G401.6 (cell line): ENCODE measurements around the gene FBXO2.
A peak's percentile ranks its signal among the peaks of the same experiment; 100 is the strongest.

Source experiments
- FAIRE-seq: peaks from 2 replicates; lab custom pipeline; 2012; peaks lifted over from hg19 to GRCh38; lab: Jason Lieb, UNC

The FBXO2 gene

DNA sequence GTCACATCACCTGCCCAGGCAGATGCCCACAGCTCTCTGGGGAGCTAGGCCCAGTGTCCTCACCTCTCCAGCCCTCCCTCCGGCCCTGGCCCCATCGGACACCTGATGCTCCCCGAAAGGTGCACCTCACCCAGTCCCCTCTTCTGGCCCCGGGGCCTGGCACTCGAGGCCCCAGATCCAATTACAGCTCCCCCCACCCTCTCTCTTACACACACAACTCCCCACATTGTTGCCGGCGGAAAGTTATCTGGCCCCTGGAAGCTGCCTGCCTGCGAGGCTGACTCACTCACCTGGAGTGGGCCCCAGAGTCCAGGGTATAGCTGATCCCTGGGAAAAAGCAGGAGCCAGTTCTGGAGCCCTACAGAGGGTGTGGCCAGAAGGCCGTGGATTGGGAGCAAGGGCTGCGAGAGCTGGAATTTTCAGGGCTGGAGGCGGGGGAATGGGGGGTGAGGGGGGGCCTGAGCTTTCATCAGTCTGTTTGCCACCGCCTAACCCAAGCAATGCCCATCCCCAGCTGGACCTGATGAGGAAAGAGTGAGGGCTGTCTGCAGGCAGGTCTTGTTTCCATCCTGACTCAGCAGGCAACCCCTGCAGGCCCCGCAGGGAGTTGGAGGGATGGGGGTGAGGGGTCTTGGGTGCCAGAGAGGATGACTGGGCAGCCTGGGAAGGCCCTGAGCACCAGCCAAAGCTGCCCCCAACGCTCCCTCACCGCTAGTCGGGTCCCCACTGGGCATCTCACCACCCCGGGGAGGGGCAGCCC, 948 bp downstream of the FBXO2 start:
- no peak for FAIRE-seq

DNA sequence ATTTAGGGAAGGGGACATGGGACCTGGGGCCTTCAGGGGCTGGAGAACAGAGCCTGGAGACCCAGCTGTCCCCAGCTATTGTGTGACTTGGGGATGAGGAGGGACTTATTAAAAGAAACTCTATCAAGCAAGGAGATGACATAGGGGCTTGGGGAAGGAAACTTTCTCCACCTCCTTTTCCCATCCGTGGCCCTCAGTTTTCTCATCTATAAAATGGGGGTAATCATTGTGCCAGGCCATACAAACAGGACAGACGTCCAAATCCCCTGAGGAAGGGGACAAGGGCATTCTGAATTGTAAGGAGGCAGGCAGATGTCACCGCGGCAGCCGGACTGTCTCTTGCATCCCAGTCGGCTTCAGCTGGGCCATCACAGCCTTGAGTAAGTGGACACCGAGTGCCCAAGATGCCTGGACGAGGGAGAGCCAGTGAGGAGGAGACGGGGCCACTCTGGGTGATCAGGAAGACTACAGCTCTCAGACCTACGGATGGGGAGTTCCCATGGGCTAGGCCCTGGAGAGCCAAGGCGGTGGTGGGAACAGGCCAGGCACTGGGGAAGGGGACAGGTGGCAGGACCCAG, 1.9 kb downstream of the FBXO2 start:
- FAIRE-seq: no peak

DNA sequence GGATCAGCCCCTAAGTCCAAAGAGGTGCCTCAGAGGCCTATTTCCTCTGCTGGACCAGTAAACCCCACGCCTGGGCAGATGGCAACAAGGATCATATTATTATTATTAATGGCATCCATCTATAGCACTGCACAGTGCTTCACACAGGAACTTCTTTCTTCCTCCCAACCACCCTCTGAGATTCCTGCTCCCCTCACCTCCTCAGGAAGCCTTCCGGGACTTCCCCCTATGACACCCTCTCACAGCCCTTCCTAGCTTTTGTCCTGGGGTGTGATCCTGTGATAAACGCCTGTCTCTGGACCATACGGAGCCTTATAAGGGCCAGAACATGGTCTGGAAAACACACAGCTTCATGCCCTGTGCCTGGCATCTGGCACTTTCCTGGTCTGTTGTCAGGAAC, 3.2 kb downstream of the FBXO2 start:
- FAIRE-seq: no peak

DNA sequence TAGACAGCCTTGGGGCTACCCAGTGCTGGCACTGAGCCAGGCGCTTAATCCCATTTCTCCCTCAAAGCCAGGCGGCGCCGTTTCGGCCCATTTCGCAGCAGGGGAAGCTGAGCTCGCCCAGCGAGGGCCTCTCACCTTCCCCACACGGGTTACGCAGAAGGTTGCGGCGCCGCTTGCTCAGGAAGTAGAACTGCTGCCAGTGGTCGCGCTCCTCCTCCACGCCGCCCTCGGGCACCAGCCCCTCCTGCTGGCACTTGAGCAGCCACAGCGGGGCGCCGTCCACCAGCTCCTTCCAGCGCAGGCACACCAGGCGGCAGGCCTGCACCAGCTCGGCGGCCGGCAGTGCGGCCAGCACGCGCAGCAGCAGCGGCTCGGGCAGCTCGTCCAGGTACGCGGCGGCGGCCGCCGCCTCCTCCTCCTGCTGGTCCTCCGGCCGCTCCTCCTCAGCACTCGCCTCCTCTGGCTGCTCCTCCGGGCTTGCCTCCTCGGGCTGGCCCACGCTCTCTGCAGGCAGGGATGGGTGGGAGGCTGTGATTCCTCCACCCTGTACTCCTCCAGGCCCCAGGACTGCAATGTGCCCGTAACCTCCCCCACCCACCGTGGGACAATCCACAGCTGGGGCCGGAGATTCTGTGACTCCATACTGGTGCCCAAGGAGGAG, 3.8 kb downstream of the FBXO2 start:
- FAIRE-seq: no peak

DNA sequence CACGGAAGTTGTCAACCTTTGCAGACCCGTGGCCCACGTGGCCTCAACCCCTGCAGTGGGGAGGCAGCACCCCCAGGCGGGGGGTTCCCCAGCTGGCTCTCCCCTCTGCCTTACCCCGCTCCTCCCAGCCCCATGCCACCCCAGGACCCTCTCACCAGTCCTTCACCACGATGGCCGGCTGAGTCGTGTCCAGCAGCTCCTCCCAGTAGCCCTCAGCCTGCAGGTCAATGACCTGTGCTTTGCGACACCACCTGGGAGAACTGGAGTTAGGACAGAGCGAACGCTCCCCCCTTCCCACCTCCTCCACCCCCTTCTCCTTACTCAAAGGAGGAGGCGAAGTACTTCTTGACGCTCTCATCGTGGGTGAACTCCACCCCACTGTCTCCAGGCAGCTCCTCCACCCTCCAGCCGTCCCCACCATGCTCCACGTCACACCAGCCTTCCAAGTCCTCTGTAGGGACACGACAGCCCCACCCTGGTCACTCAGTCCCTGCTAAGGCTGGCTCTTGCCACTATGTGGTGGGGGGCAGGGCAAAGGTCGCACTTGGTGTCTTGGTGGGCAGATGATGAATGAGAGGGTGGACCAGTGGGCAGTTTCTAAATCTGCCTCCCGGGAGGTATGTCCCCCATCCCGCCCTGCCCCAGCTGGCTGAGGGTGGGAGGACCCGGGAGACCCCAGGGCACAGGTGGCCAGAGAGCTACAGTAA, 4.5 kb downstream of the FBXO2 start:
- FAIRE-seq: no peak

DNA sequence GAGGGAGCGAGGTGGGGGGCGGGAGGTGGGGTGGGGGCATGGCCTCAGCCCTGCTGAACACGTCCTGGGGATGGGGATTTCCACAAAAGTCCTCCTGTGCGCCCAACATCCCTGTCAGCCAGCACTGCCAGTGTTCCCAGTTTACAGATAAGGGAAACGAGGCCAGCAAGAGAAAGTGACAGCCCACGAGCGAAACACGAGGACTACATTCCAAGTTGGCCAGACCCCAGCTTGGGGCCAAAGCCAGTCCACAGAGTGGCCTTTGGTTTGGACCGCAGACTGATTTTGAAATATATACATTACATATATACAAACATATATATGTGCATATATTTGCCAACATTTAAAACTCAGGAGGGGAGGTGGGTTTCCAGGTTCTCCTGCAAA, 5.0 kb downstream of the FBXO2 start:
- no peak for FAIRE-seq

DNA sequence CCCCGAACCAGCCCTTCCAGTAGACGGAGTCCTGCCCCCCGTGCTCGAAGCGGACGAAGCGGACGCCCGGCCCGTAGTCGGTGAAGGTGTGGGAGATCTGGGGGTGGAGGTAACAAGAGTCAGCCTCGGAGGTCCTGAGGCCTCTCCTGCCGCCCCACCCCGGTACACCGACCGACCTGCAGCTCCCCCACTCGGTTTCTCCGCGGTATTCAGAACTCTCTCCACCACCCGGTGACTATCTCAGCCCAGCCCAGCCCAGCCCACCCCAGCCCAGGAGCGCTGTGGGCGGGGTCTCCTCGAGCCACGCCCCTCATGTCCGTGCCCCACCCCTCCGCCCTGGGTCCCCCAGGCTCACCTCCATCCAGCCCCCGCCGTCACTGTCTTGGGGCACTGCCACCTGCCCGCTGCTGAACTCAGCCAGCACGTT, 5.5 kb downstream of the FBXO2 start:
- FAIRE-seq: no peak

DNA sequence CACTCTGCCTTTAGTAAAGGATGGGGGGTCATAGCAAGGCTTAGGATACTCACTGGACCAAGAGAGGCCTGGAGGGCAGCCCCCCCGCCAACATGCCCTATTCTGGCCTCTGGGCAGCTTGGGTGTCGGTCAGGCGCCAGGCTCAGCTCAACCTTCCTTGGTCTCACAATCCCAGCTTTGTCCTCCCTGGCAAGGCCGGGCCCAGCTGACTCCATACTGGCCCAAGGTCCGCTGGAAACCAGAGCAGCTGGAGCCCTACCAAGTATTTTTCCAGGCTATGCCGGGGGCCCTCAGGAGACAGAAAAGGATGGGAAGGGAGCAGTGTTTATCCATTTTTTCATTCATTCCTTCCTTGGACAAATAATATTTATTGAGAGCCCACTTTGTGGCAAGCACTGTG, 6.2 kb downstream of the FBXO2 start:
- FAIRE-seq: no peak

DNA sequence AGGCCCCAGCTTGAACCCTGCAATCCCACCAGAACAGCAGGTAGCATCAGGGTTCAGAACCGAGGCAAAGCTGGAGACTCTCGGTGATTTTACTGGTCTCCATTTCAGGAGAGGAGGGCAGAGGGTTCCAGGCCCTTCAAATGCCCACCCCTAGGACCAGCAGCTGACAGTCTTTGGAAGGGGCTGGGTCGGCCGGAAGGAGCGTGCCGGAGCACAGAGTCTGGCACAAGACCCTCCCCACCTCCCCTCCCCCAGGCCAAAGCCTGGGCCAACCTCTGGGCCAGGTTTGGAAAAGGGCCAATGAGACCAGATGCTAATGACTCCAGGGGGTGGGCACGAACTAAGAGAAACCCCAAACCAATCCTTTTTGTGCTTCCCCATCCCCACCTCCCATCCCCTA, 6.9 kb downstream of the FBXO2 start:
- FAIRE-seq: no peak

DNA sequence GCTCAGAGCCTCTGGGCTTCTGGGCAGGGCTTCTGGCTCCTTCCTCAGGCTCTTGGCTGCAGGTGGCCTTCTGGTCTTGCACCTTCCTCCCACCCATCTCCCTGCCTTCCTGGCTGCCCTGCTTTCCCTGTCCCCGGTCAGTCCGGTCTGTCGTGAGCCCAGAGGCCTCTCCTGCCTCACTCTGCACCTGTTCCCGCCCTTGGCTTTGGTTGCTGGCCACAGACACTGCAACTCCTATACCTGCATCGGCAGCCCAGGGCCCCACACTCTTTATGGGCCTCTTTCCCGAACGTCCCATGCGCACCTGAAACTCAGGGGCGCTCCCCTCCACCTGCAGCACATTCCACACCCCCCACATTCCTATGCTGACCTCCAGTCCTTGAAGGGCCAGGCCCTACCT, 7.9 kb downstream of the FBXO2 start:
- no peak for FAIRE-seq

DNA sequence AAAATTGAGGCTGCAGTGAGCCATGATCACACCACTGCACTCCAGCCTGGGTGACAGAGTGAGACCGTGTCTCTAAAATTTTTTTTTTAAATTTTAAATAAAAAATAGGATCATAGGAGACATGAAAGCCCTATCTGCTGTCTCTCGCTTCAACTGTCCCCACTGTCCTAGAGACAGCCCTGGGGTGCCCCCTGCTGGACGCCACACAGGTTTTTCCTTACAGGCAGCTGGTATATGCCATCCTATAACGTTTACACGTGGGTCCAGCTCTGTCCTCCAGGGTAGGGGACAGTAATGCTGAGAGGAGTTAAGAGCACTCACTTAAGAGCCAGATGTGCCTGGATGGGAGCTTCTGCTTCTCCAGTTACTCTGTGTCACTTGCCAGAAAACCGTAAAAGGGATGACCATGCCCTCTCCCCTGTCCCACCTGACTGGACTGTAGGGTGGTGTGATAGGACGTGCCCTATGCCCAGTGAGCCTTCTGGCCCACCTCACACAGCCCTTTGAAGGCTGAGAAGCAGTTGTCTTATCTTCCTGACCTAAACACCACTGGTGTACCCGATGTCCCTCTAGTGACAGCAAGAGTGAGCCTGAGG, 8.5 kb downstream of the FBXO2 start:
- peak; percentile 52 for FAIRE-seq

DNA sequence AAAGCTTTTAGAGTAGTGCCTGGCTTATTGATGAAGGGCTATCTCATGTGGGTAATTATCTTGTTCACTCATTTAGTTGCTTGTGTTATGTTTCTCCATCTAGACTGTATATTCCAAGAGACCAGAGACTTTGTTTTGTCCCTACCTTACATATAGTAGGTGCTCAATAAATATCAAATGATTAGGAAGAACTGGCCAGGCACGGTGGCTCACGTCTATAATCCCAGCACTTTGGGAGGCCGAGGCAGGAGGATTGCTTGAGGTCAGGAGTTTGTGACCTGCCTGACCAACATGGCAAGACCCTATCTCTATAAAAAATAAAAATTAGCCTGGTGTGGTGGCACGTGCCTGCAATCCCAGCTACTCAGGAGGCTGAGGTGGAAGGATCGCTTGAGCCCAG, 9.0 kb downstream of the FBXO2 start:
- FAIRE-seq: no peak

DNA sequence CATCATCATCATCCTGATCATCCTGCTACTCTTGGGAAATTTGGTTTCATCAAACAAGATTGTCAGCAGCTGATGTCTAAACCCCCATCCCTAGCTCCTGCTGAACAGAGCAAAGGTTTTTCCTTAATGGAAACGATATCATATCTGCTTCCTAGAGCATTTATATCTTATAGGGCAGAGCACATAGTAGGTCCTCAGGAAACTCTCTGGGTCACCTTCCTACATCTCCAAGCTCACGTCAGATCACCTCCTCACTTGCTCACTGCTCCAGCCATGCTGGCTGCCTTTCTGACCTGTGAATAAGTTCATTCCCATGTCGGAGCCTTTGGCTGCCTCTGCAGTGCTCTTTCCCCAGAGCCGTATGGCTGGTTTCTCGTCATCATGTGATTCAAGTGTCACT, 10.4 kb downstream of the FBXO2 start:
- no peak for FAIRE-seq

DNA sequence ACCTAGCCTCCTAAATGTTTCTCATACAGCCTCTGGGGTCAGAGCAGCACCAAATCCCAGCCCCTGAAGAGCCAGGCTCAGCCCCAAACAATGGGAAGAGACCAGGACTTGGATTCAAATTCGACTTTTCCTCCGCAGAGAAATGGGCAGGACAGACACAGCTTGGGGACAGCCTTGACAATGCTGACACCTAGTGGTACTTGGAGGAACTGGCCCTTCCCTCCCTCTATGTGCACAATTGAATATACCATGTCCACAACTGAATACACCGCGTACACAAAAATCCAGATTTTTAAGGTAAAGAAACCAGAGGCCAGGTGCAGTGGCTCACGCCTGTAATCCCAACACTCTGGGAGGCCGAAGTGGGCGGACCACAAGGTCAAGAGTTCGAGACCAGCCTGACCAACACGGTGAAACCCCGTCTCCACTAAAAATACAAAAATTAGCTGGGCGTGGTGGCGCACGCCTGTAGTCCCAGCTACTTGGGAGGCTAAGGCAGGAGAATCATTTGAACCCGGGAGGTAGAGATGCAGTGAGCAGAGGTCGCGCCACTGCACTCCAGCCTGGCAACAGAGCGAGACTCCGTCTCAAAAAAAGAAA, 11.7 kb downstream of the FBXO2 start:
- peak; percentile 84 for FAIRE-seq

DNA sequence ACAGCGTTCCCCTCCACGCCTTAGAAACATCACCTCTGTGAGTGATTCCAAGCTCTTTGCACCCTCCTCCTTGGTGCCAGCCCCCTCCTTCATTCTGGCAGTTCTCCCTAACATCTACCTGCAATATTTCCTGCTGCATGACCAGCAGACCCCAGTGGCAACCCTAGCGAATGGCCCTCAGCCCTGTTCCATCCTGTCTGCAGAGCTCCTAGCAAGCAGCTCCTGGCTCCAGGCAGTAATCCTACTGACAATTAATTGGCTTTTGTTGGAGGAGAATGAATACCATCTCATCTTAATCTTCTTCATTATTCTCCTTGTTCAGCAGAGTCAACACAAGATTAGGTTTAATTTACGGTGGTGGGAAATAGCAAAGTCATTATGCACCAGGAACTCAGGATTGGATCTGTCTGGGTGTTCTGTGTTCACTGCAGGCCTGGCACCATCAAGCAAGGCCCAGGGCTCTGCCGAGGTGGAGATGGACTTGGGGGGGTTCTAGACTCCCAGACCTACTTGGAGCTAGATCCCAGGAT, 12.4 kb downstream of the FBXO2 start:
- no peak for FAIRE-seq

DNA sequence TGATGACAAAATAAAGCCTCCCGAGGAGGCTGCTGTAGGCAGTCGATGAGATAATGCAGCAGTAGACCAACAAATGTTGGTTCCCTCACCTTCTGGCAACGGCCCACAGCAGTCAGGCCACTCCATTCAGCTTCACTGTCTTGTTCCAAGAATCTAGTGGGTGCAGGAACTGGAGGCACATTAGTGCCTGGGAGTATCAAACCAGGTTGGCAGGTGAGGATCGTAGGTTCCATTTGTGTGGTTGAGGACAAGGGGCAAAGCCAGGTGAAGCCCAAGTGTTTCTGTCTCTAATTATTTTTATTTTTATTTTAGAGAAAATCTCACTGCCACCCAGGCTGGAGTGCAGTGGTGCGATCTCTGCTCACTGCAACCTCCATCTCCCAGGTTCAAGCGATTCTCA, 13.3 kb downstream of the FBXO2 start:
- no peak for FAIRE-seq

DNA sequence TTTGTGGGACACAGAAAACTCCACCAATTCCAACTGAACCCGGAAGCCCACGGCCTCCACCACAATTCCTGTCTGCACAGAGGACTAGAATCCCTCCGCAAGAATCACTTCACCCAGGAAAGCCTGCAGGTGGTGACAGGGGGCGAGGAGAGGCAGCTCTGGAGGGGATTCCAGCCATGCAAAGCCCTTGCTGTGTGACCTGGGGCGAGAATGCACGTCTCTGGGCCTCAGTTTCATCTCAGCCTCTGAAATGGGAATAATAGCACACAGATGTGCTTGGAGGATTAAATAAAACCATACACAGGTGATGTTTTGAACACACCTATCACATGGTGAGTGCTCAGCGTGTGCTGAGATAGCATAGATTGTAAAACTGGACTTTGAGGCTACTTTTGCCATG, 14.1 kb downstream of the FBXO2 start:
- FAIRE-seq: no peak

DNA sequence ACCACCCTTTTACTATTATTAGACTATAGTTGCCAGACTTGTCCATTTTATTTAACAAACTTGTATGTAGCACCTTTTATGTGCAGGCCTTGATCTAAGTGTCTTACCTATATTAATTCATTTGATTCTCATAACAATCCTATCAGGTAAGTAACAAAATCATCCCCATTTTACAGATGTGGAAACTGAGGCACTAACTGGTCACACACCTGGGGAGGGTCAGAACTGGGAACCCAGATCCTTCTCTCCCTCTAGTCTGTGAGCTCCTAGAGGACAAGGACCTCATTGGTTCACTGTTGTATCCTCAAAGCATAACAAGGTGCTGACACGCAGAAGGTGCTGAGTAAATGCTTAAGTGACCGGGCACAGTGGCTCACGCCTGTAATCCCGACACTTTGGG, 14.9 kb downstream of the FBXO2 start:
- no peak for FAIRE-seq

DNA sequence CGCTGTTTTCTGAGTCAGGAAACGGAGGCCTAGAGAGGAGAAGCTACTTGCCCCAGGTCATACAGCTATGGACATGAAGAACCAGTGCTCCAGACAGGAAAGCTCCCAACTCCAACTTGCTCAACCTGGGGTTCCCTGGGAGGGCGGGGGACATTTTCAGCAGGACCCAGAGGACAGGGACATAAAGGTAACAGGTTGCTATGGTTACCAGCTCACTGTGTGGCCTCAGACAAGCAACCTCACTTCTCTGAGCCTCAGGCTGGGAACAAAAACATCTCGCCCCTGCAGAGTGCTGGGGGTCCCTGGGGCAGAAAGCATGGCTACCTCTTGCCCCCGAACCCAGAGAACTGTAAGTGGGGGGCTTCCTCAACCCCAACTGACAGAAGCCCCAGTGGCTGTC, 16.1 kb downstream of the FBXO2 start:
- FAIRE-seq: no peak

DNA sequence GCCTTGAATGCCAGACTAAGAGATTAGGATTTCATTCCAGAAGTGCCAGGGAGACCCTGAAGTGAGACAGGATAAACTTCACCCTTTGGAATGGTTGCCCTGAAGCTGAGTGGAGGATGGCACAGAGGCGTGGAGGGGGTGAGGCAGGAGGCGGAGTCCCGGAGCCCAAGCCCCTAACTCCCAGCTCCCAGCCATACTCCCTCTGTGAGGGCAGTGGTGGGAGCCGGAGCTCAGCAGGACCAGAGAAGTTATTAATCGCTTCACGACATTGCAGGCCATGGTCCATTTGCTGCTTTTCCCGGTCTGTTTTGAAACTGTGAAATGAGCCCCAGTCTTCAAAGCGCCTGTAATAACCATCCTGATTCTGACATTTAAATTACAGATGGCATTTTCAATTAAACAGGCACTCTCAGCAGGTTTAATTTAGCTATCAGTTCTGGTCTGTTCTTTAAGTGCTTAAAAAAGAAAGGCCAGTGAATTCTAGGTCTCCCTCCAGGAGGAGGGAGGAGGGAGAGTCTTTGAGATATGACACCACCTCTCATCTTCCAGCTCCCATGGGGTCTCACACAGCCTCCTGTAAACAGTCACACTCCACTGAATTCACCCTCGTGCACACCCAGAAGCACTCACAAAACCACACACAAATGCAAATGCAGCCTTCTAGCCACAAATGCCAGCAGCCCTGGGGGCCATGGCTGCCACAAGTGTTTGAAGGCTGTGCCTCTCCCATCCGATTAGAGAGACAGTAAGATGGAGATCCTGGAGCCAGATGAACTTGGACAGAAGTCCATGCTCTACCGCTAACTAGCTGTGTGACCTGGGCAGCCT, 19.6 kb downstream of the FBXO2 start:
- FAIRE-seq: no peak
